ENCODE measurements around the gene PRPF38A.
A peak's percentile ranks its signal among the peaks of the same experiment; 100 is the strongest.
"Not testable (repeated sequence)": the region's sequence is repeated elsewhere in the genome, so short reads cannot be mapped to it uniquely, and the experiment has no call there.

PRPF38A gene, protein sequence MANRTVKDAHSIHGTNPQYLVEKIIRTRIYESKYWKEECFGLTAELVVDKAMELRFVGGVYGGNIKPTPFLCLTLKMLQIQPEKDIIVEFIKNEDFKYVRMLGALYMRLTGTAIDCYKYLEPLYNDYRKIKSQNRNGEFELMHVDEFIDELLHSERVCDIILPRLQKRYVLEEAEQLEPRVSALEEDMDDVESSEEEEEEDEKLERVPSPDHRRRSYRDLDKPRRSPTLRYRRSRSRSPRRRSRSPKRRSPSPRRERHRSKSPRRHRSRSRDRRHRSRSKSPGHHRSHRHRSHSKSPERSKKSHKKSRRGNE

GRCh38 chr1:52404116-52404974, at the start of gene PRPF38A, which contains the start of gene ORC1:
TSS of gene PRPF38A (plus strand) at chr1:52404602. CDS start at chr1:52404750, 148 bp downstream.
TSS of gene ORC1 (minus strand) at chr1:52404423. CDS start at chr1:52402223, 2,200 bp downstream.
- peak; percentile 93 for DNase-seq (ENCODE audit: low spot score)

- DNase-seq (ENCODE audit: low spot score) = no peak
Observed at GRCh38 chr1:52355436-52355835, 49.0 kb upstream of the PRPF38A start.

DNA sequence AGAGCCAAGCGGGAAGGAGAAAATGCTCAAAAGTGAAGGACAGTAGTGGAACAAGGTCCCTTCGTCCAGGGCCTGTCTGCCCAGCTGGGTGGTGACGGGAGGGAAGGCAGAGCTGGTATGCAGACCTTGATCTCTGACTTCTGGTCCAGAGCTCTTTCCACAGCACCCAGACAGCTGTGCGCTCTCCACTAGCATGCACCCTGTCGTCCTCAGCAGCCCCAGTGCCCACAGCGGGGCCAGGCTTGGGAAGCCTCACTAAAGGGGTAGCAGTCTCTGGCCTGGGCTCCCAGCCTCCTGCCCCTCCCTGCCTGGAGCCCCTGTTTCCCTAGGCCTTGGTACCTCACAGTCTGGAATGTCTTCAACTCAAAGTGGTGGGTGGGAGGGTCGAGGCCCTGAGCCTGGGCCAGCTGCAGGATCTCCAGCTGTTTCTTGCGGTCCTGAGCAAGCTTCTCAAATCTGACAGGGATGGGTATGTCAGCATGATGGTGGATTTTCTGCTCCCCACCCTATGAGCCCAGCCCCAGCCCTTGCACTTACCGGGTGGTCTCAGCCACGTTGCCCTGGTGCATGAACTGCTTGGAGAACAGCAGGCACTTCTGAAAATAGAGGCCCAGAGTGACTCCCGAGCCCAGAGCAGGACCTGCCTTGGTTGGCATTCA, 48.4 kb upstream of the PRPF38A start:
- no peak for DNase-seq (ENCODE audit: low spot score)

GRCh38 chr1:52356818-52357355, 47.5 kb upstream of the PRPF38A start:
- DNase-seq (ENCODE audit: low spot score) = no peak

- DNase-seq (ENCODE audit: low spot score) = no peak
Observed at GRCh38 chr1:52357397-52357796, 47.0 kb upstream of the PRPF38A start.

DNA sequence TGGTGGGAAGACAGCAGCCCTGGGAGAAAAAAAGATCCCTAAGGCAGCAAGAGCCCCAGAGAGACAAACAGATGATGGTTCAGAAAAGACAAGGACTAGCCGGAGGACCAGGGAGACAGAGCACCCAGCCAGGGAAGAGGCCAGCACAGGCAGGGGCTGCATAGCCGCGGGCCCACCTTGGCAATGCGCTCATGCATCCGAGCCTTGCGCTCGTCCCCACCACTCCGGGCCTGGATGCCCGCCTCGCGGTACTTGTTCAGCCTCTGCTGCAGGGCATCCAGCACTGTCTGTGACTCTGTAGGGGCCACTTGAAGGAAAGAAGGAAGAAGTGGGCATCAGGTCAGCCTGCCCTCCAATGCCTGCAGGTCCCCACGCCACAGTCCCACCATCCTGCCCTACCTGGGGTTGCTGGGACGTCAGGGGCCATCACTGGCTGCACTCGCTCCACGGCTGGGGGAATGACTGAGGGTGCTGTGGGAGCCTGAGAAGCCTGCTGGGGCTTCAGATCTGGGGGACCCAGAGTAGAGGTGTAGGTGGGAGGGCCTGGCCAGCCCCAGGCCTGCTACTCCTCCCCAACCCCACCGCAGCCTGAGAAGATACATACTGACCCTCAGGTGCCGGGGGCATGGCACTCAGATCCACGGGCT, 45.4 kb upstream of the PRPF38A start:
- no peak for DNase-seq (ENCODE audit: low spot score)

GRCh38 chr1:52359676-52360594, 44.5 kb upstream of the PRPF38A start:
- DNase-seq (ENCODE audit: low spot score) = no peak

DNA sequence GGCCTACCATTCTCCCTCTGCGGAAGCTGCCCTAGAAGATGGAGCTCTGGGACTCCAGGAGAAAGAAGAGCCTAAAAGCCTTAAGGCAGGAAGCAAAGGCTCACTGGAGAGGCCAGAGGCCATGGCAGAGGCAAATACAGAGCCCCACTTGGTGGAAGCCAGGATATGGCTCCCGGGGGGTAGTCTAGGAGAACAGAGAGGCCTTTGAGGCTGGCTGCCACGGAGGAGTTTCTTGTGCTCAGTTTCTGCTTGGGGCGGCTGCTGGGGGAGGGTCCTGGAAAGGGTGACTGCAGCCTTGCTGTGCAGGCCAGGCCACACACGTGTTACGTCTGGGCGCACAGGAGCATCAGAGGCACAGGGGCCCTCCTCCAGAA, 43.8 kb upstream of the PRPF38A start:
- no peak for DNase-seq (ENCODE audit: low spot score)

GRCh38 chr1:52364235-52364839, 40.1 kb upstream of the PRPF38A start:
- no peak for DNase-seq (ENCODE audit: low spot score)

DNA sequence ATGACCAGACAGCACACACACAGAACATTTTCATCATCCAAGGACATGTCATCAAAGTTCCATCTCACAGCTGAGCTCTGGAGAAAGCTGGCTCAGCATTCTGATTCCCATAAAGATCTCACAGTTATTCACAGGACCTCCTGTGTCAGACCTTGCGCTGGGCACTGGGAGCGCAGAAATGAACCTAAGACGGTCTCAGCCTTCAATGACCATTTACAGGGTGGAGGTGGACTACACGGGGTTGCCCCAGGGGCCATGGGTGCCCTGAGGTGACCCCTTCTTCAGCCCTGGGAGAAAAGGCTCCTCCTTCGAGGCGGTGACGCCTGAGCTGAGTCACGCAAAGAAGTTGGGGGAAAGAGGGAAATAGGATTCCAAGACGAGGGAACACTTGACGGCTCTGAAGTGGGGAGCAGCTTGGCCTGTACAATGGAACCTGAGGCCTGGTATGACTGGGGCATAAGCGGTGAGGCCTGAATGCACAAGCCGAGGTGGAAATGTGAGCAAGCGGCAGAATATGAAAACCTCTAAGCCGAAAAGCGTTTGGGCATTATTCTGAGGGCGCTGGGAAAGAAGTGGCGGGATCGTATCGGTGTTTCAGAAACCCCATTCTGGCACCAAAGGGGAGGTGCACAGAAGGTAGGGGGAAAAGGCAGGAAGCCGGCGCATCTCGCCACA, 39.2 kb upstream of the PRPF38A start:
- no peak for DNase-seq (ENCODE audit: low spot score)

GRCh38 chr1:52365746-52366516, 38.5 kb upstream of the PRPF38A start, which contains the start of gene CC2D1B:
TSS of gene CC2D1B (minus strand) at chr1:52366205. CDS start at chr1:52364620, 1,585 bp downstream.
- peak; percentile 98 for DNase-seq (ENCODE audit: low spot score)

- no peak for DNase-seq (ENCODE audit: low spot score)
Observed at GRCh38 chr1:52366517-52366827, 37.9 kb upstream of the PRPF38A start.

DNA sequence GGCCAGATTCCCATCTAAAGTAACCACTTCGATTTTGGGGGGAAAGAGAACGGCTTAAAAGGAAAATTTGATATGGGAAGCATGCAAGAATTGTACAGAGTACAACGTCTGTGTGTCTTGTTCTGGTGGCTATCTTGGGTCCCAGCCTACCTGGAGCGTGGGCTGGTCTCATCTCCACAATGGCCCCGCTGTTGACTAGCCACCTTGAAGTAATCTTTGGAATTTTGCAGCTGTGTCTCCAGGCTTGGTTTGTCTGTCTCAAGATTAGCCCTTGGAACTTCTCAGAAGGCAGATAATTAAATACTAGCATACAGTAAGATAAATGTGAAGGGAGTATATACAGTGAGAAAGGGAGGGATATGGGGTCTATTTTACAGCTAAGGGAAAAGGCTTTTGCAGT, 37.1 kb upstream of the PRPF38A start:
- DNase-seq (ENCODE audit: low spot score) = no peak

GRCh38 chr1:52368383-52369172, 35.8 kb upstream of the PRPF38A start:
- no peak for DNase-seq (ENCODE audit: low spot score)

GRCh38 chr1:52369851-52370250, 34.6 kb upstream of the PRPF38A start:
- not testable (repeated sequence) for DNase-seq (ENCODE audit: low spot score)

- DNase-seq (ENCODE audit: low spot score) = no peak
Observed at GRCh38 chr1:52385376-52385775, 19.0 kb upstream of the PRPF38A start.

GRCh38 chr1:52386458-52386857, 17.9 kb upstream of the PRPF38A start:
- DNase-seq (ENCODE audit: low spot score) = no peak

GRCh38 chr1:52393174-52393573, 11.2 kb upstream of the PRPF38A start:
- no peak for DNase-seq (ENCODE audit: low spot score)
